Medulla oblongata (tissue), 1 donor: ENCODE results near the gene ZNF277.
A peak's percentile ranks its signal among the peaks of the same experiment; 100 is the strongest.
"Not testable (repeated sequence)": the region's sequence is repeated elsewhere in the genome, so short reads cannot be mapped to it uniquely, and the experiment has no call there.

Source experiments
- DNase-seq: peaks from one replicate; pipeline ENCODE4 v3.0.0-alpha.2; 2015; ENCODE audit errors: extremely low spot score

Gene ZNF277

DNA sequence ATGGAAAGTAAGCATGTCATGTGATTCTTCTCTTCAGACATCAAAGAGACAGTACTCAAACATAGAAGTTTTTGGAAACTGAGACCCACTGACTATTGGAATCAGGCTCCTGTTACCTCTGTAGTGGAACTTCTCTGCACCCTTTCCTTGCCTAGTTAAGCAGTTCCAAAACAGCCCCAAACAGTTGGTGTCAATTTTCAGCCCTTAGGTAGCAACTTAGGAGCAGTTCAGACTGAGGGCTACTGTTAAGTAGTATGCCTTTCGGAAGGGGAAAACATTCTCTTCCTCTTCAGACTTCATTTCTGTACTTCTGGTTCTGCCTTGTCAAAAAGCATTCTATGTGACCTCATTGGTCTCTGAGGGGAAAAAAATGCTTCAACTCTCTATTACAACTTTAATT lies 85.7 kb downstream of the ZNF277 start:
- DNase-seq = peak; percentile 47

DNA sequence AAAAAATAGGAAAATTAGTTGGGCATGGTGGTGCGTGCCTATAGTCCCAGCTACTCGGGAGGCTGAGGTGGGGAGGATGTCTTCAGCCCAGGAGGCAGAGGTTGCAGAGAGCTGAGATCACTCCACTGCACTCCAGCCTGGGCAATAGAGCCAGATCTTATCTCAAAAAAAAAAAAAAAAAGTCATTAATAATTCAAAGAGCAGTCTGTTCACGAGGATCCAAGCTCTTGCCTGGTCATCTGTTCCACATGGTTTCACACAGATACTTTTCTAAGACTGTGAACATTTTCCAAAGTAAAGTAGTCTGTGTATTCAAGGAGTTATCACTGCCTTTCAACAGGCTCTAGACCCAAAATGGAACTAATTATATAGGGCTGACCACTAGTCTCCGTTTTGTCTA lies 86.9 kb downstream of the ZNF277 start:
- no peak for DNase-seq

DNA sequence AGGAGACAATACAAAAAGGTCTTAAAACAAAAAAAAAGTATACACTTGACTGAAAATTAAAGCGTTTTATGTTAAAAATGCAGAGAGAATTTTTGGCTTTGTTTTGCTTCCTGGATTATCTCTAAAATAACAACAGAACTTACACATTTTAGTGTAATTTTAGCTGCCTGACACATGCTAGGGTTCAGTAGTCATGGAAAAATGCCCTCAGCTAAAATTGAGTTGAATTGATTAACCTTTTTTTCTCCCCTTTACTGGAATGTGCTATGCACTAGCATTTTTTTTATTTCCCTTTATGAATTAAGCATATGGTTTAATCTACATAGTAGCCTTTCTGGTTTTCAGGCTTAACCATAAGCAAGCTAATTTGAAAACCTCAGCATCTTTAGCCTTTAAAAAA lies 89.9 kb downstream of the ZNF277 start:
- DNase-seq = no peak

DNA sequence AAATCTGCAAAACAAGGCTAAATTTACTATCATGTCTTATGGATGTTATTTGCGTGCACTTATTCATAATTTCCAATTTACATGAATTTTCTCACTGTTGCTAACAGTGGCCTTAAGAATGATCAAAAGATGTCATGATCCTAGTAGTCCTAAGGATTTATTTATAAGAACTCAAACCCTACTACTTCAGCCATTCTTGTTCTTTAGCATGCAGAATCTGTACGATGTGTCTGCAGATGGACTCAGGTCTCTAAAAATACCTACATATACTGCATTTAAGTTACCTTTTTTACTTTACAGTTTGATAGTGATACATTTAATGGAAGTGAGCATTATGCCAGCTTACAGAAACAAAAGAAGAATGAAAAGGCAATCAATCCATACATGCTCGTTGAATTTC lies 91.2 kb downstream of the ZNF277 start:
- DNase-seq = no peak

DNA sequence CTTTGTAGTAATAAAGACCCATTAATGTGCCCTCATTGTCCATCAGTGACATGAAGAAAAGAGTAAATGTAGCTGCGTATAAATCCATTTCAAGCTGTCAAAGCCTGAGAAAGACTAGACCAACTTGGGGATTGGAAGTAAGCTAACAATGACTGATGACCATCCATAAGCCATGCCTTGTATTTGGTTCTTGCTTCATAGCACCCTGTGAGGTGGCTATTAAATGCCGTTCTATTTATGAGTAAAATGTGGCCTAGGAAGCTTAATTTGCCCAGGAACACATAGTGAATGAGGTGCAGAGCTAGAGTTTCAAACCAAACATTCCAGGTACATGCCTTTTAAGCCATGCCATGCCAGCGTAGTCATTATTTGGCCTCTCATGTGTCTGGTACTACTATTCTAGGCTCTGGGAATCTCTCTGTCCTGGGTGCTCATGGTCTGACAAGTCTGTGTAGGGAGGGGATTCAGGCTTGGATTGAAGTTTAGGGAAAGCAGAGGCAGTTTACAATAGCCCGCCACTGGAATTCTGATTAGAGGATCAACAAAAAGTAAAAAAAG lies 92.1 kb downstream of the ZNF277 start:
- DNase-seq = no peak

DNA sequence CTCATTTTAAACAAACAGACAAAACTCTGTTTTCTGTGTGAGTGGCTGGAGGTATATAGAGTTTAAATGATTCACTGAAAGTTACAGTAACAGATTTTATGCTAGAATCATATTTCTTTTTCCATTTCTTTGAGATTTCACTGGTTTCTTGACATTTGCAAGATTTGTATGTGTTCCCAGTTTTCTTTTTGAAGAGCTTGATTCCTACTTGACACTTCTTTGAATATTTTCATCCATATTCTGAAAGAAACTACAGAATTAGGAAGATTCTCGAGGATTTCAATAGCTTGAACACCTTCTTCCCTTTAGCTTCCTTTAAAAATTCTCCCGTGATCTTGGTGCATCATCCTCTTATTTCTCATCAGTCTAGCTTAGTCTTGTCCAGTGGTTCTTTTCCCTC lies 93.6 kb downstream of the ZNF277 start:
- DNase-seq = no peak

DNA sequence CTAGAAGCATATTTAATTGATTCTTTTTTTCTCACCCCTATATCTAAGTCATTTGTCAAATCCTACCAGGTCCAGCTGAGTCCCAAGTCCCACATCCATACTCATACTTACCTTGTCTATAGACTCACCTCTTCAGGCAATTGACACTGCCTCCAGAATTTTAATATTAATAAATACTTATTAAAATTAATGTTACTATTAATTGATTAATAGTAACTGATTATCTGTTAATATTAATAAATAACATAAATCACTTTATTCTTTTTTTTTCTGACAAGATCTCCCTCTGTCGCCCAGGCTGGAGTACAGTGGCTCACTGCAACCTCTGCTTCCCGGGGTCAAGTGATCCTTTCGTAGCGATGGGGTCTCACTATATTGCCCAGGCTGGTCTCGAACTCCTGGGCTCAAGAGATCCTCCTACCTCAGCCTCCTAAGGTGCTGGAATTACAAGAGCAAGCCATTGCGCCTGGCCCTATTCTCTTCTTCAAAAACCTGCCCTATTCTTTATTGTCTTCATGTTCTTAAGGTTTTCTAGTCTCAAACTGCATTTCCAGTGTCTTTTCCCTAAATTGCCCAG lies 94.4 kb downstream of the ZNF277 start:
- no peak for DNase-seq

DNA sequence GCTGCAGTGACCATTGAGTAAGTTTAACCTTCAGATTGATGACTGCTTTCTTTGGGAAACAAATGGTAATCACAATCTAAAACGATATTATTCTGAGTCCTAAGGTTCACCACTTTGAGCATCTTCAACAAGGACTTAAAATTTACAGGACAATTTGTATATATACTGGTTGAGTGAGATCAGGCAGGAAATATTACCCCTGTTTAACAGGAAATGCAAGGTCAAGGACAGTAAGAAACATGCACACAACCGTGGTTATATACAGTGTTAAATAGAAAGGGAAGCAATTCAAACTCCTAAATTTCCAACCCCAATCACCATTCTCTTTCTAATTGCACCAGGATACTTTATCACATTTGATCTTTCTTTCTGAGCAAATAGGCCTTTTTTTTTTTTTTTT lies 96.1 kb downstream of the ZNF277 start:
- no peak for DNase-seq

DNA sequence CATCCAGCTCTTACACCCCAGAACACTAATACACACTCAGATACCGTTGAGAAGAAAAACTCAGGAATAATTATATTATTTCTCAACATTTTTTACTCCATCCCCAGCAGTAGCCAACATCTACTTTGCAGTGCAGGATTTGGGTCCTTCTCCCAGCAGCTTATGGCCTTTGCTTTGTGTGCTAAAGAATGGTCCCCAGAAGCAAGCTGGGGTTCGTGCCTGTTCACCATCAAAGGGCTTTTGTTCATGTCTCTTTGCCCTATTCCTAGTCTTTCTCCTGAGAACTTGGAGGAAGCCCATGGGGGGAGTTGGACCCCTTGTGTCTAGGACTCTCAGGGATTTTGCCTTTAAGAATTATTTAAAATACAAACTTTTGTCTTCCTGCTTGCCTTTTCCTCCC lies 100.4 kb downstream of the ZNF277 start:
- DNase-seq = peak; percentile 48

DNA sequence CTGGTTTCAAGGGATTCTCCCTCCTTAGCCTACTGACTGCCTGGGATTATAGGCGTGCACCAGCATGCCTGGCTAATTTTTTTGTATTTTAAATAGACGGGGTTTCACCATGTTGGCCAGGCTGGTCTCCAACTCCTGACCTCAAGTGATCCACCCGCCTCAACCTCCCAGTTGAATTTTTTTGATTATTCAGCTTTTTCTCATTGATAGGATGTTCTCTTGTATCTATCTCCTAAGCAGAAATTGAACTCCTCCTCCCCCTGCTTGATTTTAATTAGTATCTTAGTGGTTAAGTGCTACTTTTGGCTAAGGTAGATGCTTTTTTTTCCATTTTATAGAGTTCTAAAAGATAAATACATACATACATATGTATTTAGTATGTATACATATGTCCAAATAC lies 101.0 kb downstream of the ZNF277 start:
- DNase-seq = no peak

DNA sequence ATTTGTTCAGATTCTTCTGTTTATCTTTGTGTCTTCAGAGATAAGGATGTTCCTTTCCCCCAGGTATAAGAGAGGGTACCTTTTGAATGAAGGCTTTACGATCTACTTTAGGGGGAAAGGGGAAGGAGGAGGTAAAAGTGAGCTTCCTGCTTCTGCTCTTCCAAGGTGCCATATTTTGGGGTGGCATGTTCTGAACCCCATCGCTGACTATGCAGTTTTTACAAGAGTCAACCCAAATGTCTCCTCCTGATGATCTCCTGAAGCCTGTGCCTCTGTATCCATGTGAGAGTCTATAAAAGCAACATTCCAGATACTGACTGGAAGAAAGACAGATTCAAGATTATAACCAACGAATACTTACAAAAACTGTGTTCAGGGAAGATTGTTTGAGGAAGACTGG lies 102.5 kb downstream of the ZNF277 start:
- no peak for DNase-seq

DNA sequence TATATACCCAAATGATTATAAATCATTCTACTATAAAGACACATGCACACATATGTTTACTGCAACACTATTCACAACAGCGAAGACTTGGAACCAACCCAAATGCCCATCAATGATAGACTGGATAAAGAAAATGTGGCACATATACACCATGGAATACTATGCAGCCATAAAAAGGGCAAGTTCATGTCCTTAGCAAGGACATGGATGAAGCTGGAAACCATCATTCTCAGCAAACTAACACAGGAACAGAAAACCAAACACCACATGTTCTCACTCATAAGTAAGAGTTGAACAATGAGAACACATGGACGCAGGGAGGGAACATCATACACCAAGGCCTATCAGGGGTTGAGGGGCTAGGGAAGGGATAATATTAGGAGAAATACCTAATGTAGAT lies 110.3 kb downstream of the ZNF277 start:
- not testable (repeated sequence) for DNase-seq

DNA sequence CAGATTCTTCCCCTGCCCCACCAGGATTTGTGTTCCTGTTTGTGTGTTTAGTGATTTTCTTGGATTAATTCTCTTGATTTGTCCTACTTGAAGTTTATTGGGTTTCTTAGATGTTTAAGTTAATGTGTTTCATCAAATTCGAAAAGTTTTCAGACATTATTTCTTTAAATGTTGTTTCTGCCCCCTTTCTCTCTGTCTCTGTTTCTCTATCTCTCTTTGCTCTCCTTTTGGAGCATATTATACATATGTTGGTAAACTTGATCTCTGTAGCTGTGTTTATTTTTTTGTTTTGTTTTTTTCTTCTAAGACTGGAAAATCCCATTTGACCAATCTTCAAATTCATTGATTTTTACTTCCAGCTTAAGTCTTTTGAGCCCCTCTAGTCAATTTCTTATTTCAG lies 115.6 kb downstream of the ZNF277 start:
- DNase-seq = no peak

DNA sequence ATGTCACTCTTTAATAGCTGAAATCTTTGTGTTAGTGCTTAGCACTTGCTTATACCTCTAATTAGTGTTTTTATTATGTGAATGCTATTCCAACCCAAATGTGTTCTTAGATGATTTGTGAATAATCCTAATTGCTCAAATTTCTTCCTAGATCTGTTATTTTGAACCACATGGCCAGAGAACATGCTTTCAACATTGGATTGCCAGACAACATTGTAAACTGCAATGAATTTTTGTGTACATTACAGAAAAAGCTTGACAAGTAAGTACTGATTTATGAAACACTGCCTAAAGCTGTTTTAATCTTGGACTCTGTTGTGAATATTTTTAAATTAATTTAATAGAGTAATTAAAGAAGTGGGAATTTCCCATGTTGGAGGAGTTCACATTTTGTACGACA lies 121.1 kb downstream of the ZNF277 start:
- no peak for DNase-seq

DNA sequence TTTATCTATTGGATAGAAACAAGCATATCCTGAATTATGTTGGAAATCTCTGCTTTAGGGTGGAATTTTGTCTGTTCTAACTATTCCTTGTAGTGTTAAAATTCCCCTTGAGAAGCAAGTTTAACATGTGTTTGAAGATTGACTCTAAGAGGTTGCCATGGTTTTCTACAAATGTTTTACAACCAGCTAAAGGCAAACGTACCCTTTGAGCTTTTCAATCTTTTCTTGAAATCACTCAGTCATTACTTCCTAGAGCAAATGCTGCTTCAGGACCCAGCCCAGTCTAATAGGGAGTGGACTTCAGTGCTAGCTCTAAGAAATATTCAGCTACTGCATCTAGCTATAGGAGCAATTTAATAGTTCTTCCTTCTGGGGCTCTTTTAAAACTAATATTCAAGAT lies 125.0 kb downstream of the ZNF277 start:
- DNase-seq = no peak

DNA sequence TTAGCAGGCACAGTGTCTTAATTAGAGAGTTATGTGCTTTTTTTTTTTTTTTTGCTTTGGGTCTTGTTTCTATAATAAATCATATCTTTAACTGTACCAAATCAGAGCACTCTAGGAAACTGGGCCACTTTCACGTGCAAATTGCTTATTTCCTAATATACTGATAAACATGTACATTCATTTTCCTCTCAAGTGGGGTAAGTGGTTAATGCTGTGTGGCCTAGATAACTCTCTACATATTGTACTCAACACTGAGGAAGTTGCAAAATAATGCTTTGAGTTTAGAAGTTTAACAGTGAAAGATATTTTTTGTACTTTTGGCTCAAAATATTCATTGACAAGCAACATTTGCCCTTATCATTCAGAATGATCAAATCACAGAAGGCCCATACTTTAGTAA lies 127.9 kb downstream of the ZNF277 start:
- no peak for DNase-seq

DNA sequence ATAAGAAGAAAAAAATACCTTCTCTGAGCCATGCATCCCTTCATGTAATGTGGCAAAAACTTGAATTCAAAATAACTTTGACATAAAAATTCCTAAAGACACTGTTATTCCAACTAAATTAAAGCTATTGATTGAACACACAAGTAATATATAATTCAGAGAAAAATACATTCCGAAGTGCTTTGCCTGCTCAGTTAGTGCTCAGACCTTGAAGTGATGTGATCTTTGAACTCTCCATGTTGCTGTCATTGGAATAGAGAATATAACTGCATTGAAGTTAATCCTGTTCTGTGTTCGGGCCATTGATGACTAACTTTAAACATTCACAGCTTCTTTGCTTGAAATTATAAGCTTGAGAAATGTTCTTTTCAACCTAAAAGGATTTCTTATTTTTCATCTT lies 129.8 kb downstream of the ZNF277 start:
- no peak for DNase-seq

DNA sequence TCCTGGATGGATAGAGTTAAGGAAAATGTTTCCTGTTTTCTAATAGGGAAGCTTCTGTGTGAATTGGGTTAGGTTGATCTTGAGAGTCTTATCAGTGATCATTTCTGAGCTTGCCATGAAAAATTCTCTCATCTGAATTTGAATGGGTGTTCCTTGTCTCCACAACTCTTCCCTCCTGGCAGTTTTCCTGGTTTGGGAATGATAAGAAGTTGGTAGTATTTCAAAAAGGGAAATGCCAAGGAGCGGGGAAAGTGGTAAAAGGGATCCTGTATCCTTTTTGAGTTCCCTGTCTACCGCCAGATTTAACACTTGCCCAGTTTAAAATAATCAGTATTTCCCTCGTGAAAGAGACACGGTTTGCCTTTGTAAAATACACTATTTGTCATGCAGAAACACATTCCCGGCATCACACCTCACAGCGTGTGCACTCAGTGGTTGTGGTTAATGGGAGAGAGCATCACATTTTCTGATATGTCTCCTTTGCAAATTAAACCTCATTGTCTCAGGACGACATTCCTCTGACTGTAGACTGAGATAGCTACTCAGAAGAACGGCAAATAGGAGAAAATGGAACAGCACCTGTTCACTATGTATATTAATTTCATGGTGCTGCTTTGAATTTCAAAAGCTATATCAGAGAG lies 130.6 kb downstream of the ZNF277 start:
- DNase-seq = no peak

DNA sequence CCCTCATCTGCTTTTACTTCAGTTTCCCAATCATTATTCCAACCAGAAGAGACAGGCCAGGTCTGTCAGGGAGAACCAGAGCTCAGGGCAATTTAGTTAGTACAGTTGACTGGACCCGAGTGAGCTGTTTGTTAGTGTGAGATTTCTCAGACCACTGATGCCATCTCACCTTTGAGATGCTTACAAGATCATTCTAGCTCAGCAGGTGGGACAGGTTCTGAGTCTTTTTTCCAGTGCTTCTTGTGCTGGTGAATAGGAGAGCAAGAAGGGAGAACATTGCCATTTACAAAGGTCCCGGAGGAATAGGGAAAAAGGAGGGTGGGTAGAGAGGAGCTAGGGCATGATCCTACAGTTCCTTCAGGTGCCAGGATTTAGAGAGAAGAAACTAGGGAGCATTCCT lies 131.4 kb downstream of the ZNF277 start:
- no peak for DNase-seq

DNA sequence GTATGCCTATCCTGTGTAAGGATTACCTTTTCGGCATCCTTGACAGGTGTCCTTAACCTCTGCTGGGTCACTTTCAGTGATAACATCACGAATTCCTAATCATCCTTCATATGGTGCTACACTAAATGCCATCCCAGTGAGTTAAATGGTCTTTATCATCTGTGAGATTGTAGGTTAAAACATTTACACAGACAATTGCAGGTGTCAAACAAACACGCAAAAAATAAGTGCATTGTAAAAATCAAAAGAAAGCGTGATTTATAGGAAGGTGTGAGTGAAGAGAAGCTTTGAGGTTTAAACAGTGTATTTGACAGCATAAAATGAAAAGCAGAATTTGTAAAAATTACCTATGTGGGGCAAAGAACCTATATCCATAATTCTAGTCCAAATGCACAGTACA lies 132.3 kb downstream of the ZNF277 start:
- DNase-seq = no peak

DNA sequence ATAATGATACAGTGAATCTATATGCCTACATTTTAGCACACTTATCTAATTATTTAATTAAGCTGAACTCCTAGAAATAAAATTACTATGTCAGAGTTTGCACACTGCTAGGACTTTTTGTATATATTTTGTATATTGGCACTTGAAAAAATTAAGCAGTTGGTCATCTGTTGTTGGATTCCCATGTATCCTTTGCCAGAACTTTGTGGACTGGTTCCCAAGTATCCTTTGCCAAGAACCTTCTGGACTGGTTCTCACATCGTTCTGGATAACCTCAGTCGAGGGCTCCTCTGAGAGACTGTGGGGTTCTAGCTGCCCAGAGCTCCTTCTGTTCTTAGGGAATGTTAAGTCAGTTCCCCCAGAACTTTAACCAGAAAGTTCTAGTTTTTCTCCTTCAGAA lies 135.0 kb downstream of the ZNF277 start:
- peak; percentile 14 for DNase-seq

DNA sequence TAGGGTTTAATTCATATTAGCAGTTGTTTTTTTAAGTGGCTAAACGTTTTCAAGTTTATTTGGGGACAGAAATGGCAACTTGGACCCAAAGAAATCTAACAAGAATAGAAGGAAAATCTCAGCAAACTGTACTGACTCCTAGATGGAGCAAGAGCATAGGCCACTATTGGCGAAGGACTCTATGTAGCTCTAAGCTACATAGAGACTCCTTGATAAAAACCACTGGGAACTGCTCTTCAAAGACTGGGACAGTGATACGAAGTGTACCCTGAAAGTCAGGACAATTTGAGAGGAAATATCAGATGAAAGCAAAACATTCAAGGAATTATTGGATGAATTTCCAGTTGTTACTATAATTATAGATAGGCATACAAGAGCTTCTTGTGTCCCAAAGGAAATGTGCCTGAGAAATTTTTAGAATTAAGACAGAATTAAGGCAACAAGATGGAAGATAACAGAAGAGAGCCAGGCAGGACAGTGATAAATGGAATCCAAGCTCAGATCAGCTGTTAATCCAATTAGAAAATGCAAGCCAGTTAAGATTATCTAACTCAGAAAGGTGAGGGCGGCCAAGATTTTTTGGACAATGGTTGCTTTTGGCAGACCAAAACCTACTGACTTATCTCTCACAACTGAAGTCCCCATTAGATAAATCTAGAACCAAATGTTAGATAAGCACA lies 140.0 kb downstream of the ZNF277 start:
- DNase-seq = no peak

DNA sequence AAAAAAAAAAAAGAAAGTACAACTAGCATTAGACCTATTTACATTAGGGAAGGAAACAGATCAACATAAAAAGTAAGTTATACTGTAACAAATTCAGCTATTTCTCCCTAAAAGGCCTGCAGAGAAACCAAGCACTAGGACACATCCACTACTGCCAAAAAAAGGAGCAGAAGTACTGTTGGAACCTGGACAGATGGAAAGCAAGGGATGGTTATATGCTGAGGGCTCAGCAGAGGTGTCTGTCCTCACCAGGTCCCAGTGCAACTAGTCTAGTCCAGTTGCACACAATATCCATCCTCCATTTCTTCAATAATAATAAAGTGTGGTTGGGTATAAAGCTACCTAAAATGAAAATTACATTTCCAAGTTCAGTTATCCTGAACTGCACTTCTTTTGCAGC lies 140.6 kb downstream of the ZNF277 start:
- no peak for DNase-seq
